ENCODE measurements around the gene EDRF1. TPM values are rescaled to one million over a fixed set of nuclear protein-coding genes. Genes with fewer than 3 reads are reported as not detected.
A peak's percentile ranks its signal among the peaks of the same experiment; 100 is the strongest.

EDRF1 gene
- total and polyA plus RNA-seq, 2 of the 13 experiments (the other 11 are each of a cell fraction or from before 2014, with no cell fraction given) = 16.9 to 26.7 TPM

- TF ChIP-seq KLF11 (CRISPR knock-in tag; IDR thresholded peaks at IDR 0.05) = 0 out of 2 replicates have a peak, but pooled peaks have one; percentile 54
- TF ChIP-seq ZMYM2 (CRISPR knock-in tag; IDR thresholded peaks at IDR 0.05) = peak; percentile 94
- TF ChIP-seq MAFK (conservative IDR thresholded peaks at IDR 0.05 in 1 of 2, IDR thresholded peaks at IDR 0.05 in 1 of 2; ENCODE audit: low read length in 2 of 2) = no peak
- peak; percentile 67 for TF ChIP-seq UBTF (CRISPR knock-in tag; IDR thresholded peaks at IDR 0.05)
- no peak for TF ChIP-seq GMEB2 (CRISPR knock-in tag; IDR thresholded peaks at IDR 0.05; ENCODE audit: low read depth)
- TF ChIP-seq NCOA1 (CRISPR knock-in tag; IDR thresholded peaks at IDR 0.05) = peak; percentile 47; the same call in 1 of the 2 replicates
- TF ChIP-seq ZNF276 (CRISPR knock-in tag; IDR thresholded peaks at IDR 0.05; ENCODE audit: low read depth) = peak; percentile 92
- TF ChIP-seq TAF1 (CRISPR knock-in tag; IDR thresholded peaks at IDR 0.05) = no peak
- no peak for TF ChIP-seq CHD4 (IDR thresholded peaks at IDR 0.05; ENCODE audit: borderline replicate concordance, low read length)
- no peak for TF ChIP-seq TERF1 (CRISPR knock-in tag; IDR thresholded peaks at IDR 0.05)
- no peak for TF ChIP-seq ZNF703 (CRISPR knock-in tag; IDR thresholded peaks at IDR 0.05; ENCODE audit: borderline replicate concordance)
- TF ChIP-seq STAG1 (CRISPR knock-in tag; IDR thresholded peaks at IDR 0.05) = peak; percentile 30; the same call in 1 of the 2 replicates
- TF ChIP-seq AKNA (CRISPR knock-in tag; IDR thresholded peaks at IDR 0.05; ENCODE audit: borderline replicate concordance) = no peak
These were observed 73.1 kb downstream of the EDRF1 start (continued) for GRCh38 chr10:125792342-125793300.

All from HepG2 (cell line).